GM11168 (cell line): ENCODE data around the gene SLC2A6.

Experiments
- in situ Hi-C: fragments of 300-500 bp; cut with MboI; formaldehyde crosslinking; loops from one replicate; pipeline ENCODE4 v1.12.0; 2022; ENCODE audit warnings: low sequenced_read_pairs; ENCODE audit not compliant: unreplicated experiment

Gene SLC2A6

DNA sequence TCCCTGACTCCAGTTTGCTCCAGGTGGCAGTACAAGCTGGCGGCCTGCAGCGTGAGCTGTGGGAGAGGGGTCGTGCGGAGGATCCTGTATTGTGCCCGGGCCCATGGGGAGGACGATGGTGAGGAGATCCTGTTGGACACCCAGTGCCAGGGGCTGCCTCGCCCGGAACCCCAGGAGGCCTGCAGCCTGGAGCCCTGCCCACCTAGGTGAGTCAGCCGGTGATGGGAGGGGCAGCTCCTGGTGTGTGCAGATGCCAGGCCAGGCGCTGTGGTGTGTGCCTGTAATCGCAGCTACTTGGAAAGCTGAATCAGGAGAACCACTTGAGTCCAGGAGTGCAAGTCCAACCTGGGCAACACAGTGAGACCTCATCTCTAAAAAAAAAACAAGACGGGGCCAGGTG lies 29.1 kb downstream of the SLC2A6 start:
- in situ Hi-C loops, result no loop called here

DNA sequence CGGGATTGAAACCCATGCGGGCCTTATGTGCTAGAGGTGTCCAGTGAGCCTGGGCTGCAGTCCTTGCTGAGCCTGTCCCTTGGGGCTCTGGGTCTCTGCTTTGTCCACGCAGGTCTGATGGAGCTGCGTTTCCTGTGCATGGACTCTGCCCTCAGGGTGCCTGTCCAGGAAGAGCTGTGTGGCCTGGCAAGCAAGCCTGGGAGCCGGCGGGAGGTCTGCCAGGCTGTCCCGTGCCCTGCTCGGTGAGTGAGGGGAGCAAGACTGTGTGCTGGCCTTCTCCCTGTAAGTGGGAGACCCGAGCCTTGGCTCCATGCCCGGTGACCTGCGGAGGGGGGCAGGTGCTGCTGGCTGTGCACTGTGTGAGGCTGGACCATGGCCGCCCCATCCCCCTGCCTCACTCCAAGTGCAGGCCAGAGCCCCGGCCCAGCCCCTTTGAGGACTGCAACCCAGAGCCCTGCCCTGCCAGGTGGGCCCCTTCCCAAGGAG lies 30.4 kb downstream of the SLC2A6 start:
- in situ Hi-C loops, result no loop called here

GRCh38 chr9:133445293-133445969 lies 33.5 kb downstream of the SLC2A6 start:
- in situ Hi-C loops, result no loop called here

DNA sequence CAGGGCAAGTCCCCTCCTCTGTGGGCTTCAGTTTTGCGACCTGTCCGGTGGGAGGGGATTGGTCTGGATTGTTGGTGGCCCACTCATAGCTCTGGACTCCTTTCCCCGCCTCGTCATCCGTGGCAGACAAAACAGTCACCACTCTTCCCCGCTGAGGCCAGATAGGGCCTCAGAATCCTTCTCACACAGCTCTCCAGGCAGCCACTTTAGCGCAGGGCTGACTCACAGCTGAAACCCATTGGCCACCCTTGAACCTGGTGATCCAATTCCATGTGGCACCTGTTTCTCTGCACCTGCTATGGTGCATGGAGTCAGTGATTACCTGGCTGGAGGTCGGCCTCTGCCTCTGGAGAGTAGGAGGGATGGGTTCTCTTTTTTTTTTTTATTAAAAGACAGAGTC lies 34.9 kb downstream of the SLC2A6 start:
- in situ Hi-C loops, result no loop called here

- in situ Hi-C loops, result no loop called here
Observed at GRCh38 chr9:133443248-133443647, 35.7 kb downstream of the SLC2A6 start.

GRCh38 chr9:133441571-133441970 lies 37.3 kb downstream of the SLC2A6 start:
- in situ Hi-C loops, result no loop called here

DNA sequence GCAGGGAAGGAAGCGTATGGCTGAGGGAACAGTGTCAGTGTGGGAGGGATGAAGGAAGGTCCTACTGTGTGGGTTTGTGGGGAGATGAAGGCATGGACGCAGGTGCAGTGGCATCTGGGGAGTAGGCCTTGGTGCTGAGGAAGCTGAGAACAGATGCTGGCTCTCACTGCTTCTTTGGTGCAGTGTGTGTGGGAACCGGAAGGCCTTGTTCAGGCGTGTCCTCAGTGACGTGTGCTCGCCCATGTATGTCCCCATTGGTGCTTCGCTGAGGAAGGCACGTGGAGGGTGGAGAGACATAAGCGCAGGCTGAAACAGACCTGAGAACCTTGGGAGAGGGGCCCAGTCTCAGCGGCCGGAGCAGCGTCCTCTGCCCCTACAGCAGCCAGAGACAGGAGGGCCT lies 38.0 kb downstream of the SLC2A6 start:
- in situ Hi-C loops, result no loop called here

DNA sequence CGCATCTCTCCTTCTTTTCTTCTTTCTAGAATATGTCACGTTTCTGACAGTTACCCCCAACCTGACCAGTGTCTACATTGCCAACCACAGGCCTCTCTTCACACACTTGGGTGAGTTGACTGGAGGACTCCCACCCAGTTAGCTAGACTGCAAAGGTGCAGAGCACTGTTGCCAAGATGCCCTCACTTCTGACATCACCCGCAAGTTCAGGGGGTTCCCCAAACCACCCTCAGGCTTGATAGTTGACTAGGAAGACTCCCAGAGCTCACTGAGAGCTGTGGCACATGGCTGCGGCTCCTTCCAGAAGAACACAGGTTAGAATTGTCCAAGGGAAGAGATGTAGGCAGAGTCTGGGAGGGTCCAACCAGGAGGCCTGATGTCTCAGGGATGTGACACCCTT lies 39.6 kb downstream of the SLC2A6 start:
- in situ Hi-C loops, result no loop called here

DNA sequence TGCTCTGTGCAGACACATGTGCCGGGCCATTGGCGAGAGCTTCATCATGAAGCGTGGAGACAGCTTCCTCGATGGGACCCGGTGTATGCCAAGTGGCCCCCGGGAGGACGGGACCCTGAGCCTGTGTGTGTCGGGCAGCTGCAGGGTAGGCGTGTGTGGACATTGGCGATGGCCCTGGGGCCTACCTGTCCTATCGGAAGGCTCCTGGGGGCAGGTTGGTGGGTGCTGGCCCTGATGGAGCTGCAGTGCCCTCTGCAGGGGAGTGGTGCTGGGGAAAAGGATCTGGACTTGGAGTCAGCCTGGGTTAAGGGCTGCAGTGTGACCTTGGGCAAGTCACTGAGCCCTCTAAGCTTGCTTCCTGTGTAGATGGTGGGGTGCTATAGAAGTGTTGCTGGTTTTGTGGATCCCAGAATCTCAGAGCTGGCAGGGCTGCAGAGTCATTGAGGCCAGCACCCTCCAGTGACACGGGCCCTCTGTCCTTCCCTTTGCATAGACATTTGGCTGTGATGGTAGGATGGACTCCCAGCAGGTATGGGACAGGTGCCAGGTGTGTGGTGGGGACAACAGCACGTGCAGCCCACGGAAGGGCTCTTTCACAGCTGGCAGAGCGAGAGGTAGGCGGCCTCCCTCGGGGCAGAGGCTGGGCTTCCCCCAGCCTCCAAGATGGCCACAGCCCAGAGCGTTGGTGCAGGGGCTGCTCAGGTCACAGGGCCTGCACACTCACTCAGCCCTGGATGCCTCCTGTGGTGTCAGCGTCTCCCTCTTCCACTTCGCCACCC lies 41.0 kb downstream of the SLC2A6 start:
- in situ Hi-C loops, result no loop called here

DNA sequence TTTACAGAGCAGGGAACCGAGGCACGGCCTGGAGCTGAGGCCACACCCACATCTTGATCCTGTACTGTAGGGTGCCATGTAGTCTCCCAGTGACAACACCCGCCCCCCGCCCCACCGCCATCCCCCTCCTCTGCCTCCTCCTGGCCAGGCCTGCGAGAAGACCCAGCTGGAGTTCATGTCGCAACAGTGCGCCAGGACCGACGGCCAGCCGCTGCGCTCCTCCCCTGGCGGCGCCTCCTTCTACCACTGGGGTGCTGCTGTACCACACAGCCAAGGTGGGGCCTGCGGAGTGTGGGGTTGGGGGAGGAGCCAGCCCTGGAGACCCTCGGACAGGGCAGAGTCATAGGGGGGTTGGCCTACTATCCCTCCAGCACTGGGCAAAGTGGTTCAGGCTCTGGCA lies 42.2 kb downstream of the SLC2A6 start:
- in situ Hi-C loops, result no loop called here

DNA sequence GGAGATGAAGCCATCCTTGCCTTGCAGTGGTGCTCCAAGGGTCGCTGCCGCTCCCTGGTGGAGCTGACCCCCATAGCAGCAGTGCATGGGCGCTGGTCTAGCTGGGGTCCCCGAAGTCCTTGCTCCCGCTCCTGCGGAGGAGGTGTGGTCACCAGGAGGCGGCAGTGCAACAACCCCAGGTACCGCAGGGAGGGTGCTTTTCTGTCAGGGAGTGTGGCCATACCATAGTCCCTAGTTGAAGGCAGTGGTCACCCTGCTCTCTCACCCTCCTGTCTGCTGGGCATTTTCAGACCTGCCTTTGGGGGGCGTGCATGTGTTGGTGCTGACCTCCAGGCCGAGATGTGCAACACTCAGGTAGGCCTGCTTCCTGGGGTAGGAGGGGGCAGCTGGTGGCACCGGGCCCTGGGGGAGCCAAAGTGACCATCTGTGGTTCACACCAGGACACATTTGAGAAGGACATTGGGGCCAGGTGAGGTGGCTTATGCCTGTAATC lies 45.5 kb downstream of the SLC2A6 start:
- in situ Hi-C loops, result no loop called here

DNA sequence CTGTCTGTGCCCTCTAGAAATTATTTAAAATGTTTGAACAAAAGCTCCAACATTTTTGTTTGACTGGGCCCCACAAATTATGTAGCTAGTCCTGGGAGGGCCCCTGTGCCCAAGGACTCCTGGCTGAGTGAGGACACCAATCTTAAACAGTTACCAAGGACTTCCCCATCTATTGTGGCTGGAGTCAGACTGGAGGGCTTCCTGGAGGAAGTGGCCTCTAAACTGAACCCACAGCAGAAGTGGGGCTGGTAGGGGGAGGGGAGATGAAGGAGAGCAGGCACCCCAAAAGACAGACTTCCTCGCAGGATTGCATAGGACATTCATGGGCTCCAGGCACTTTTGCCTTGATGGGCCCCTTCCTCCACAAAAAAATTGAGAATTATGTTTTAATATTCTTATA lies 48.7 kb downstream of the SLC2A6 start:
- in situ Hi-C loops, result no loop called here

GRCh38 chr9:133429641-133430161 lies 49.2 kb downstream of the SLC2A6 start:
- in situ Hi-C loops, result no loop called here

DNA sequence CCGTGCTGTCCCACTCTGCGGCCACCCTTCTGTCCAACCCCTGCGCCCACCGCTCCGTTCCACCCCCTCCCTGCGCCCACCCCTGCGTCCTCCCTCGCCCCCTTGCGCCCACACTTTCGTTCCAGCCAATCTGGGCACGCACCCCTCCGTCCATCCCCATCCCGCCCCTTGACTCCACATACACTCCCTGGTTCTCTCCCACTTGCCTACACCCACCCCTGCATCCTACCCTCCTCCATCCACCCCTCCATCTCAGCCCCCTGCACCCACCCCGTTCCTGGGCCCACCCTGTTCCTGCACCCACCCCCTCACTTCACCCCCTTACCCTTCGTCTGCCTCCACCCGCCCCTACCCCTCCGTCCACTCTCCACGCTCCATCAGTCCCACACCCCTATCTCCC lies 49.7 kb downstream of the SLC2A6 start:
- in situ Hi-C loops, result no loop called here

DNA sequence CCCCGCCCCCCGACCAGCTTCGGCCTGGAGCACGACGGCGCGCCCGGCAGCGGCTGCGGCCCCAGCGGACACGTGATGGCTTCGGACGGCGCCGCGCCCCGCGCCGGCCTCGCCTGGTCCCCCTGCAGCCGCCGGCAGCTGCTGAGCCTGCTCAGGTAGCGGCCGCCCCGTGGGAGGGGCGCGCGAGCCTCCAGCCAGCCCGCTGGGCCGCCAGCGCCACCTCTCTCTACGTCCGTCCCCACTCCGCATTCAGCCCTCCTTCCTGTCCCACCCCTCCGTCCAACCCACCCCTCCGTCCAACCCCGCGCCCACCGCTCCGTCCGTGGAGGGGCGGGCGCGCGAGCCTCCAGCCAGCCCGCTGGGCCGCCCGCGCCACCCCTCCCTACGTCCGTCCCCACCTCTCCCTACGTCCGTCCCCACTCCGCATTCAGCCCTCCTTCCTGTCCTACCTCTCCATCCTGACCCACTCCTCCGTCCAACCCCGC lies 50.2 kb downstream of the SLC2A6 start:
- in situ Hi-C loops, result no loop called here

DNA sequence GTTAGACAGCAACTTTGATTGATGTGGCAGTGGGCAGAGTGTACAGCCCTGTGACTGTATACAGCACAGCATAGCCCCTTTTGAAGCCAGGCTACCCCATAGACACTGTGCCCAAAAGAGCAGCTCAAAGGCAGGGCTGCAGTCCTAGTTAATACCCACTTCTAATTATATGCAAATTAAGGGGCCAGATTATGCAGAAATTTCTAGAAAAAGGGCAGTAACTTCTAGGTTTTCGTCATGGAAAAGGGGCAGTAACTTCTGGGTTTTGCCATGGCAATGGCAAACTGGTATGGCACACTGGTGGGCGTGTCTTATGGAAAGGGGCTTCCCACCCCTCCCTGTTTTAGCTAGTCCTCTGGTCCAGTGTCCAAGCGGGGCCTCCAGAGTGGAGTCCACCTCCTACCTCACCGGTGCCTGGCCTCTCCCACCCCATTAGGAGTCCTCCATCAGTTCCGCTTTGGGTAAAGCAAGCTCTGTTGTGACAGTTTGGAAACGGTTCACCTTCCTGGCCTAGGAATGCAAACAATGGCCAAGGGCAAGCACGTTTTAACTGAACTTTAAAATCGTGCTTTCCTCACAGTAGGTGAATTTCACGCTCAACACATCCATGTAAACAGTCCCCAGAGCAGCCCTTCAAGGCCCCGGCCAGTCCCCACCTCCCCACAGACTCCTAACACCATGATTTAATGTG lies 51.1 kb downstream of the SLC2A6 start:
- in situ Hi-C loops, result no loop called here

DNA sequence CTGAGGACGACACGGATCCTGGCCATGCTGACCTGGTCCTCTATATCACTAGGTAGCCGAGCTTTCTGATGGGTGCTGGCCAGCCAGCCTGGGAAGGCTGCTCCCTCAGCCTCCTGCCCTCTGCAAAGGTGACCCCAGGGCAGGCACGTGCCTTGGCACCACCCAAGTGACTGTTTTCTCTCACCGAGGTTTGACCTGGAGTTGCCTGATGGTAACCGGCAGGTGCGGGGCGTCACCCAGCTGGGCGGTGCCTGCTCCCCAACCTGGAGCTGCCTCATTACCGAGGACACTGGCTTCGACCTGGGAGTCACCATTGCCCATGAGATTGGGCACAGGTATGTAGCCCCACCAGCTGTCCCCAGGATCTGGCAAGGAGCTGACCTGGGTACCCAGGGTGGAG lies 52.9 kb downstream of the SLC2A6 start:
- in situ Hi-C loops, result no loop called here

DNA sequence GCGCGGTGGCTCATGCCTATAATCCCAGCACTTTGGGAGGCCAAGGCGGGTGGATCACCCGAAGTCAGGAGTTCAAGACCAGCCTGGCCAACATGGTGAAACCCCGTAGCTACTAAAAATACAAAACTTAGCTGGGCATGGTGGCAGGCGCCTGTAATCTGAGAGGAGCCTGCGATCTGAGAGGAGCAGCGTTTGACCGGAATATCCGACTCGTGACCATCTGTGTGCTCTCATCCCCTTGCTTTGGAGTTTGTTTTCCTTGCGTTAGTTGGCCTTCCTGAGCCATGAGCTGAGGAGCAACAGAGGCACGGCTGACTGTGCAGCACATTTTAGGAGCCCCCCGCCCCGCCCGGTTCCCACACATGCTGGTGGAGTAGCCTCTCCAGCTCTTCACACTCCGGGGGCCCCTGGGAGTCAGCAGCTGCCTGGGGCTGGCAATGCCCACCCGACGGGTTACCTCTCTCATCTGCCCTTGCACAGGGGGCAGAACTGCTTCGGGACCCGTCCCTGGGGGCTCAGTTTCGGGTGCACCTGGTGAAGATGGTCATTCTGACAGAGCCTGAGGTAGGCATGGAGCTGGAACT lies 53.8 kb downstream of the SLC2A6 start:
- in situ Hi-C loops, result no loop called here

DNA sequence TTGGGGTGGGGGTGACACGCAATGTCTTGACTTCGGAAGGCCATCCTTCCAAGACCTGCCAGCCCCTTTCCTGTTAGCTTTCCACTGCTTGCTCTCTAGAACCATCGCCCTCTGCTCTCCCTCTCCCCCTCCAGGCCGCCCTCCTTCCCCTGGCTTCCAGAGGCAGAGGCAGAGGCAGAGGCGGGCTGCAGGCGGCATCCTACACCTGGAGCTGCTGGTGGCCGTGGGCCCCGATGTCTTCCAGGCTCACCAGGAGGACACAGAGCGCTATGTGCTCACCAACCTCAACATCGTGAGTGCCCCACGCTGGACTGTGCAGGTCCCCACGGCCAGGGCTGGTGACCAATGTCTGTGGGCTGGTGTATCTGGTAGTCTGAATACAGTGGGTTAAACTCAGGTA lies 54.7 kb downstream of the SLC2A6 start:
- in situ Hi-C loops, result no loop called here

GRCh38 chr9:133423216-133423615 lies 55.7 kb downstream of the SLC2A6 start:
- in situ Hi-C loops, result no loop called here
